Adrenal gland (tissue), 12 donors: ENCODE measurements around the gene CD163L1. TPM values are rescaled to one million over a fixed set of nuclear protein-coding genes. Genes with fewer than 3 reads are reported as not detected.

Experiments used
- DNase-seq, 7 donors: peaks; one replicate each; pipeline ENCODE4 v3.0.0-alpha.2; 2019 to 2020
- H3K27ac ChIP-seq, 5 donors: fragments of 200-600 bp; sonication (generic) in 4 of 5; 1 replicate in 3 of 5; 2 replicates in 2 of 5; pipeline versions ENCODE4 v1.5.1 to v1.8.0; 2016 to 2020; ENCODE audit warnings: mild to moderate bottlenecking in 1 of 5
- H3K27me3 ChIP-seq: fragments of 200-600 bp; 2 replicates; pipeline ENCODE4 v1.8.0; 2021
- H3K36me3 ChIP-seq, 2 donors: fragments of 200-600 bp; replicated peaks in 1 of 2; 1 replicate in 1 of 2; 2 replicates in 1 of 2; pipeline versions ENCODE4 v1.5.1 to v1.8.0; 2018 to 2022
- H3K4me1 ChIP-seq, 2 donors: fragments of 200-600 bp; replicated peaks in 1 of 2; 1 replicate in 1 of 2; 2 replicates in 1 of 2; pipeline versions ENCODE4 v1.5.1 to v1.8.0; 2018 to 2021
- H3K4me3 ChIP-seq, 4 donors: fragments of 200-600 bp; sonication (generic) in 3 of 4; one replicate each; pipeline ENCODE4 v1.5.1; 2016 to 2018
- H3K9me3 ChIP-seq, 3 donors: fragments of 200-600 bp; sonication (generic) in 1 of 3; replicated peaks in 1 of 3; 1 replicate in 2 of 3; 2 replicates in 1 of 3; pipeline versions ENCODE4 v1.5.1 to v1.8.0; 2016 to 2021
- POLR2A ChIP-seq, 2 donors: fragments of 450-650 bp; IDR thresholded peaks; one replicate each; pipeline ENCODE4 v1.6.1; 2017; ENCODE audit warnings: antibody characterized with exemption in 2 of 2, mild to moderate bottlenecking in 2 of 2, moderate library complexity in 1 of 2
- WGBS, 4 donors: extraction: QIAGEN DNeasy Blood & Tissue Kit in 2 of 4; methylation state at CpG; one replicate each; pipeline versions ENCODE4 v1.1.5 to v1.1.7; 2013 to 2017; 5-methylcytosine and 5-hydroxymethylcytosine counted together
- intact Hi-C, 2 donors: fragments of 100-400 bp; cut with DNase I; formaldehyde crosslinking; loops; one replicate each; pipeline versions ENCODE4 v1.14.1 to v1.15.0; 2022 to 2023
- polyA plus RNA-seq, 3 donors: library from polyadenylated mRNA; stranded (reverse); fragments of 200-250 nt in 2 of 3; fragments of 350-450 nt in 1 of 3; fragmentation: Illumina TruSeq in 1 of 3; extraction: RNeasy Lipid Tissue Mini Kit (QIAGEN cat#74804) in 1 of 3; gene quantifications; one replicate each; pipeline ENCODE4 v1.2.3, GENCODE V29; 2013 to 2014
- total RNA-seq, 9 donors: library from RNA; depleted of rRNA in 4 of 9; stranded (reverse); fragments of >200 nt in 4 of 9; fragments of 120-200 nt in 1 of 9; fragmentation: NEBNext Ultra II Directional in 1 of 9; extraction: Animal tissue kit (Norgen Biotek cat#: 25700) in 1 of 9; gene quantifications; one replicate each; pipeline versions ENCODE4 v1.1.0 to v1.2.4, GENCODE V29; 2013 to 2023
- TF ChIP-seq, protein P1 (sequence below), 6 experiments: fragments of 450-650 bp in 4 of 6; fragments of 200-600 bp in 2 of 6; sonication (generic) in 1 of 6; IDR thresholded peaks; 1 replicate in 5 of 6; 2 replicates in 1 of 6; pipeline versions ENCODE4 v1.5.1 to v1.8.0; 2016 to 2021; ENCODE audit warnings: antibody characterized with exemption in 6 of 6, mild to moderate bottlenecking in 2 of 6, moderate library complexity in 1 of 6
- donor health status: healthy with polysubstance abuse.
- donor health status: Bipolar disorder and iron deficiency.
- donor health status: DM: yes; HTN: yes; CAD: no.
- donor health status: DM: no; HTN: no; CAD: no.
- donor health status: DM: no; HTN: no; CAD: no.
- donor health status: DM: yes; HTN: yes; CAD: no.

Gene CD163L1
- total and polyA plus RNA-seq, 12 donors: 1.1 to 8.9 (median 4.0) TPM

DNA sequence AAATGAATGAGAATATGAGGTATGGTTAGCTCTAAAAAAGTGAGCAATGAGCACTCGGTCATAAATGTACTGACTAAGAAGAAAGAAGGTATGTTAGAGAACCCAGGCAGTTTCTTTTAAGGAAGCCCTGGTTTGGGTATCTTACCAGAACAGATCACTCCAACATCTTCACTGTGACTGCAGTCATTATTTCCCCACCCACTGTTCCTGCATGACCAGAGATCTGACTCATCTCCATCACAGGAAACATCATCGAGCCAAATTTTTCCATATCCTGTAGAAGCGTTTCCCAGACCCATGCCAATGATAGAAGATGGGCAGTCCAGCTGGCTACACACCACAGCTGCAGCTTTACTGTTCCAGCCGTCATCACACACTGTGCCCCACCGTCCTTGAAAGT, 48.0 kb downstream of the CD163L1 start:
- H3K4me3 ChIP-seq: no peak overlapping the region
- no peak for DNase-seq
- TF ChIP-seq, protein P1, sequence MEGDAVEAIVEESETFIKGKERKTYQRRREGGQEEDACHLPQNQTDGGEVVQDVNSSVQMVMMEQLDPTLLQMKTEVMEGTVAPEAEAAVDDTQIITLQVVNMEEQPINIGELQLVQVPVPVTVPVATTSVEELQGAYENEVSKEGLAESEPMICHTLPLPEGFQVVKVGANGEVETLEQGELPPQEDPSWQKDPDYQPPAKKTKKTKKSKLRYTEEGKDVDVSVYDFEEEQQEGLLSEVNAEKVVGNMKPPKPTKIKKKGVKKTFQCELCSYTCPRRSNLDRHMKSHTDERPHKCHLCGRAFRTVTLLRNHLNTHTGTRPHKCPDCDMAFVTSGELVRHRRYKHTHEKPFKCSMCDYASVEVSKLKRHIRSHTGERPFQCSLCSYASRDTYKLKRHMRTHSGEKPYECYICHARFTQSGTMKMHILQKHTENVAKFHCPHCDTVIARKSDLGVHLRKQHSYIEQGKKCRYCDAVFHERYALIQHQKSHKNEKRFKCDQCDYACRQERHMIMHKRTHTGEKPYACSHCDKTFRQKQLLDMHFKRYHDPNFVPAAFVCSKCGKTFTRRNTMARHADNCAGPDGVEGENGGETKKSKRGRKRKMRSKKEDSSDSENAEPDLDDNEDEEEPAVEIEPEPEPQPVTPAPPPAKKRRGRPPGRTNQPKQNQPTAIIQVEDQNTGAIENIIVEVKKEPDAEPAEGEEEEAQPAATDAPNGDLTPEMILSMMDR (IDR thresholded peaks at IDR 0.05): no peak
- no peak for TF ChIP-seq POLR2A (IDR thresholded peaks at IDR 0.05)
- no peak overlapping the region for H3K27ac ChIP-seq
- H3K9me3 ChIP-seq: no peaks in the 10 kb centered on the region
- intact Hi-C loops: no loop called here
- H3K27me3 ChIP-seq: no peaks in the 10 kb centered on the region
- 71 to 81% (median 74%) methylated on average over 5 of the region's 5 CpGs for WGBS, 4 donors
- no peaks in the 10 kb centered on the region for H3K4me1 ChIP-seq
- H3K36me3 ChIP-seq: no peaks in the 10 kb centered on the region

DNA sequence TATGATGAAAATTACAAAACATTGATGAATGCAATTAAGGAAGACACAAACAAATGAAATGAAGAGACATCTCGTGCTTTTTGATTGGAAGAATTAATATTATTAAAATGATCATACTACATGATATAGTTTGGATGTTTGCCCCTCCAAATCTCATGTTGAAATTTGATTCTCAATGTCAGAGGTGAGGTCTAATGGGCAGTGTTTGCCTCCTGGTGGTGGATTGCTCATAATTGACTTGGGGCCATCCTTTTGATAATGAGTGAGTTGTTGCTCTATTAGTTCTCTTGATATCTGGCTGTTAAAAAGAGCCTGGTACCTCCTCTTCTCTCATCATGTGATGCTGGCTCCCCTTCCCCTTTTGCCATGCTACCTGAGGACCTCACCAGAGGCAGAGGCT, 56.7 kb downstream of the CD163L1 start:
- H3K27me3 ChIP-seq: no peaks in the 10 kb centered on the region
- H3K9me3 ChIP-seq: peaks cover 0 to 9% (median 0%) of the 10 kb centered on the region in 3 donors
- TF ChIP-seq POLR2A (IDR thresholded peaks at IDR 0.05): no peak
- TF ChIP-seq, protein P1 (IDR thresholded peaks at IDR 0.05): no peak
- WGBS, 4 donors: 53 to 79% (median 69%) methylated on average over 1 of the region's 1 CpG
- intact Hi-C loops: no loop called here
- no peaks in the 10 kb centered on the region for H3K36me3 ChIP-seq
- H3K4me3 ChIP-seq: no peak overlapping the region
- no peak for DNase-seq
- no peaks in the 10 kb centered on the region for H3K4me1 ChIP-seq
- no peak overlapping the region for H3K27ac ChIP-seq

DNA sequence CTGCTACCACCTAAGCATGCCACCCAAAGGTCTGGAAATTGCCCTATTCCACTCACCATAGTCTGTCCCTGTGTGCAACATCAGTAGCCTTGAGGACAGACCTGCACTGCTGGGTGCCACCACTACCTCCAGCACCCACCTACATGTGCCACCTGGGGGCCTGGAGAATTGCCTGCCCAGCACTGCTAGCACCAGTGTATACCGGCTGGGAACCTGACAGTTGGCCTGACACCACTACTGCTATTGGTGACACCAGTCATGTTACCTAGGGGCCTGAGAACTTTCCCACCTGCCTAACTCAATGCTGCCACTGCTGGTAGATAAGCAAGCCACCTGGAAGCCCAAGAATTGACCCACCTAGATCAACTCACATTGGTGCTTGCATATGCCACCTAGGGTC, 60.8 kb downstream of the CD163L1 start:
- Histone ChIP-seq H3K27ac (no peak overlapping the region), H3K4me1 (no peaks in the 10 kb centered on the region), H3K9me3 (peaks cover 0 to 9% (median 0%) of the 10 kb centered on the region in 3 donors), H3K36me3 (no peaks in the 10 kb centered on the region), H3K27me3 (no peaks in the 10 kb centered on the region), H3K4me3 (no peak overlapping the region)
- intact Hi-C loops: no loop called here
- DNase-seq: no peak
- TF ChIP-seq POLR2A (IDR thresholded peaks at IDR 0.05): no peak
- TF ChIP-seq, protein P1 (IDR thresholded peaks at IDR 0.05): no peak
- 91 to 92% methylated on average over 1 of the region's 1 CpG; no CpG with 5 or more reads in 2 of the 4 donors for WGBS, 4 donors

DNA sequence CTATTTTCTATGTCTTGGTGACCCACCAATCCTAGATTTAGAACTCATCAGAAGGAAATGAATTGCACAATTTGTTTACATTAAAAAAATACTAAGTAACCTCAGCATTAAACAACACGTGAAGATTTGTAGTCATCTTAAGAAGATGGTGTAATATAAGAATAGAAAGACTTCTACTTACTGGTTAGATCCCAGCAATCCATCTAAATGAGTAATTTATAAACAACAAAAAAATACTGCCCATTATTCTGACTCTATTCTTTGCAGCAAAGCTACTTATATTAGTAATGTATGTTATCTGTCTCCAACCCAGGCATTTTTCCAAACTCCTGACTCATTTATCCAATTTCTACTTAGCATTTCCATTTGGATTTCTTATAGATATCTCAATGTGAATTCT, 67.8 kb downstream of the CD163L1 start:
- TF ChIP-seq POLR2A (IDR thresholded peaks at IDR 0.05): no peak
- TF ChIP-seq, protein P1 (IDR thresholded peaks at IDR 0.05): no peak
- intact Hi-C loops: no loop called here
- WGBS, 4 donors: 65 to 79% (median 70%) methylated on average over 1 of the region's 1 CpG

More for the DNA sequence above, 67.8 kb downstream of the CD163L1 start:
- no peaks in the 10 kb centered on the region for H3K4me1 ChIP-seq
- no peak overlapping the region for H3K4me3 ChIP-seq
- no peak overlapping the region for H3K27ac ChIP-seq
- no peaks in the 10 kb centered on the region for H3K27me3 ChIP-seq
- DNase-seq: no peak
- H3K36me3 ChIP-seq: no peaks in the 10 kb centered on the region
- no peaks in the 10 kb centered on the region for H3K9me3 ChIP-seq
